Colonic mucosa (tissue), 4 donors: ENCODE measurements around the gene CHCHD5. TPM values are rescaled to one million over a fixed set of nuclear protein-coding genes. Genes with fewer than 3 reads are reported as not detected.

Experiments used
- DNase-seq: peaks from one replicate; pipeline ENCODE4 v3.0.0-alpha.2; 2020
- H3K27ac ChIP-seq: fragments of 200-600 bp; one replicate; pipeline ENCODE4 v1.8.0; 2021
- H3K27me3 ChIP-seq: fragments of 200-600 bp; one replicate; pipeline ENCODE4 v1.8.0; 2021
- H3K36me3 ChIP-seq: fragments of 200-600 bp; one replicate; pipeline ENCODE4 v1.8.0; 2021
- H3K4me1 ChIP-seq: fragments of 200-600 bp; one replicate; pipeline ENCODE4 v1.8.0; 2021; ENCODE audit warnings: mild to moderate bottlenecking
- H3K4me3 ChIP-seq: fragments of 200-600 bp; one replicate; pipeline ENCODE4 v1.8.0; 2021
- H3K9ac ChIP-seq, 2 donors: one replicate each; pipeline ENCODE4 v1.7.0; 2013; ENCODE audit warnings: control low read depth in 2 of 2, low read depth in 2 of 2, low read length in 2 of 2
- H3K9me3 ChIP-seq: fragments of 200-600 bp; one replicate; pipeline ENCODE4 v1.8.0; 2021
- intact Hi-C: fragments of 100-400 bp; cut with DNase I; formaldehyde crosslinking; loops from one replicate; pipeline ENCODE4 v1.14.1; 2022
- total RNA-seq, 2 donors: library from RNA; stranded (reverse); fragmentation: NEBNext Ultra II Directional in 1 of 2; extraction: Animal tissue kit (Norgen Biotek cat#: 25700) in 1 of 2; gene quantifications; one replicate each; pipeline ENCODE4 v1.2.1, GENCODE V29; 2021
- TF ChIP-seq, protein P1 (sequence below): fragments of 200-600 bp; IDR thresholded peaks from one replicate; pipeline ENCODE4 v1.8.0; 2022; ENCODE audit warnings: antibody characterized with exemption, mild to moderate bottlenecking
- donor health status: healthy.
- donor health status: DM: no; HTN: no; CAD: no.
- donor health status: DM: no; HTN: no; CAD: no.

The CHCHD5 gene
- total RNA-seq, 2 donors from 2014 or later: 27.0 to 39.5 TPM

DNA sequence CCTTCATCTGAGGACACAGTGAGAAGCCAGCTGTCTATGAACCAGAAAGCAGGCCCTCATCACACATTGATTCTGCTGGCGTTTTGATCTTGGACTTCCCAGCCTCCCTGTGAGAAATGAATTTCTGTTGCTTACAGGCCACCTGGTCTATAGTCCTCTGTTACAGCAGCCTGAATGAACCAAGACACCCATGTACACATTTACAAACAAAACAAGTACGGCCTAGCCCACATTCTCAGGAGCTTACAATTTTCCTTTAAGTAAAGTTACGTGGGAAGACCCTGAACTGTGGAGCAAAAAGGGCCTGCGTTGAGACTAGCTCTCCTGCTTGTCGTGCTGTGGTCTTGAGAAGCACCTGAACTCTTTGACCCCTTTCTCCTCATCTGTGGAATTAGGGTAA, 49.3 kb downstream of the CHCHD5 start:
- intact Hi-C loops: no loop called here
- TF ChIP-seq, protein P1, sequence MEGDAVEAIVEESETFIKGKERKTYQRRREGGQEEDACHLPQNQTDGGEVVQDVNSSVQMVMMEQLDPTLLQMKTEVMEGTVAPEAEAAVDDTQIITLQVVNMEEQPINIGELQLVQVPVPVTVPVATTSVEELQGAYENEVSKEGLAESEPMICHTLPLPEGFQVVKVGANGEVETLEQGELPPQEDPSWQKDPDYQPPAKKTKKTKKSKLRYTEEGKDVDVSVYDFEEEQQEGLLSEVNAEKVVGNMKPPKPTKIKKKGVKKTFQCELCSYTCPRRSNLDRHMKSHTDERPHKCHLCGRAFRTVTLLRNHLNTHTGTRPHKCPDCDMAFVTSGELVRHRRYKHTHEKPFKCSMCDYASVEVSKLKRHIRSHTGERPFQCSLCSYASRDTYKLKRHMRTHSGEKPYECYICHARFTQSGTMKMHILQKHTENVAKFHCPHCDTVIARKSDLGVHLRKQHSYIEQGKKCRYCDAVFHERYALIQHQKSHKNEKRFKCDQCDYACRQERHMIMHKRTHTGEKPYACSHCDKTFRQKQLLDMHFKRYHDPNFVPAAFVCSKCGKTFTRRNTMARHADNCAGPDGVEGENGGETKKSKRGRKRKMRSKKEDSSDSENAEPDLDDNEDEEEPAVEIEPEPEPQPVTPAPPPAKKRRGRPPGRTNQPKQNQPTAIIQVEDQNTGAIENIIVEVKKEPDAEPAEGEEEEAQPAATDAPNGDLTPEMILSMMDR: no peak
- DNase-seq: no peak
- Histone ChIP-seq H3K36me3 (no peaks in the 10 kb centered on the region), H3K27ac (no peak overlapping the region), H3K9ac (no peak overlapping the region), H3K9me3 (no peaks in the 10 kb centered on the region), H3K4me3 (no peak overlapping the region), H3K27me3 (no peaks in the 10 kb centered on the region), H3K4me1 (no peaks in the 10 kb centered on the region)

DNA sequence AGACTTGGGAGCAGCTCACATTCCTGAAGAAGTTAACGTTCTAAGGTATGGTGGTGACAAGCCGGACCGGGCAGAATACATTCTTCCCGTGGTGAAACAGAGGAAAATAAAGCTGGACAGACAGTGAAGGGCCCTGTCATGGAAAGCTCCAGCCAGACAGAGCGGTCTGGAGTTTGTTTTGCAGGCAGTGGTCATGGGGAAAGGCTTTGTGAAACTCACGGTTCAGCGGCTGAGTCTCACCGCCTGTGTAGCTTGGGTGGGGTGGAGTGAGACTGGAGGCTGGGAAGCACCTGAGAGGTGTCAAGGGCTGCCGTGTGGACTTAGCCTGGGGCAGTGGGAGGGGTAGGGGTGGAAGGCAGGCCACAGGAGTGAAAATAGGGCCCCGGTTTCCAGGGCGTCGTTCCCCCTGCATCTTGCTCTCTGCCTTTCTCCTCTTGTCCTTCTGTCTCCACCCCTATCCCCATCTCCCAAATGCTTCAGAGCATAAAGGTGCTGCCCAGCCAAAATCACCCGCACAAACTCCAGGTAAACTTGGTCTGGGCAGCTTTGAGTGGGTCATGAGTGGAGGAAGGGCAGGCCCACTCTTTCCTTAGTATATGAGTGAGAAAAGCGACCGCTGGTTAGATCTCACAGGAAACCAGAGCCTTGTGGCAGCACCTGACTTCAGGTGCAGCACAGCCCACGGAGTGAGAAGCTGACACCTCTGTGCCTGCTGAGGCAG, 49.9 kb downstream of the CHCHD5 start:
- H3K27ac ChIP-seq: no peak overlapping the region
- intact Hi-C loops: no loop called here
- H3K9ac ChIP-seq: no peak overlapping the region
- no peaks in the 10 kb centered on the region for H3K9me3 ChIP-seq
- H3K4me3 ChIP-seq: no peak overlapping the region
- no peaks in the 10 kb centered on the region for H3K27me3 ChIP-seq
- H3K4me1 ChIP-seq: no peaks in the 10 kb centered on the region
- TF ChIP-seq, protein P1: no peak
- no peak for DNase-seq
- no peaks in the 10 kb centered on the region for H3K36me3 ChIP-seq

DNA sequence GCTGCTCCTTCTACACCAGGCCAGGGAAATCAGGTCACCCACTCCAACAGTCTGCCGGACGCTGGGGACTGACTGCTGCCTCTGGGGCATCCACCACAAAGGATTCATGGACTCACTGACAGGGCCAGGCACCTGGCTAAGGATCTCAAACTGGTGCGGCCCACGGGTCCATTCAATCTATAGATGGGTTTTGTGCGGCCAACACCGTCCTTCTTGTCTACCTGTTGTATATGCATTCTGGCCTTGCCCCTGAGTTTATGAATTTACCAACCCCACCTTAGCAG, 50.4 kb downstream of the CHCHD5 start:
- H3K27me3 ChIP-seq: no peaks in the 10 kb centered on the region
- no peak overlapping the region for H3K27ac ChIP-seq
- H3K4me1 ChIP-seq: no peaks in the 10 kb centered on the region
- H3K9me3 ChIP-seq: no peaks in the 10 kb centered on the region
- no peak overlapping the region for H3K9ac ChIP-seq
- no peak overlapping the region for H3K4me3 ChIP-seq
- no peaks in the 10 kb centered on the region for H3K36me3 ChIP-seq
- TF ChIP-seq, protein P1: no peak
- intact Hi-C loops: no loop called here
- DNase-seq: no peak

DNA sequence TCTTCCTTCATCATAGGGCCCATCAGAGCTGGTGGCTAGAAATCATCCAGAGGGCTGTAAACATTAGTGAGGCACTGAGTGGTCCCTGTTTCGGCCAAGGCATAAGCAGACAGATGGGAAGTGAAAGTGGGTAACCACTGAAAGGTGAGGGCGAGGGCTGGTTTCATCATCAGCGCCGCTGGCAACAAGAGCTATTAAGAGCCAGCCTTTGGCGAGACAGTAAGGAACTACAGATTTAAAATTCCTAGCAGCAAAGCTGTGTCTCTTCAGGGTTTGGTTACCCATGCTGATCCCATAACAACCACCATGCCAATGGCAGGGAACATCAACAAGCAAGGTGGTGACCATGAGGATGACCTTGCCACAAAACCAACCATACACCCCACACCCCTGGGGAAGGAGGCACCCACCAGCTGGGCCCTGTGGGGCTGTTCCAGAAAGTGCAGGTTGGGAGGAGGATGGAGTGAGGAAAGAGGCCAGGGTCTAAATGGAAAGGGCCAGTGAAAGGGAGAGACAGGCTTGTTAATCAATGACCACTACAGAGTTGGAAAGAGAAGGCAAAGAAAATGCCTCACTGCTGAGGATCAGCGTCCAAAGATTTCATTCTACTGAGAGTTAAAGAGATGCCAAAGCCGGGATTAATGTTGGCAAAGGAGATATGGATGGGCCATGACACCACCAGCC, 52.3 kb downstream of the CHCHD5 start:
- intact Hi-C loops: no loop called here
- Histone ChIP-seq H3K27me3 (no peaks in the 10 kb centered on the region), H3K9ac (no peak overlapping the region), H3K27ac (no peak overlapping the region), H3K36me3 (no peaks in the 10 kb centered on the region), H3K4me1 (peaks cover 1% of the 10 kb centered on the region), H3K9me3 (no peaks in the 10 kb centered on the region), H3K4me3 (no peak overlapping the region)
- TF ChIP-seq, protein P1: no peak
- DNase-seq: no peak

DNA sequence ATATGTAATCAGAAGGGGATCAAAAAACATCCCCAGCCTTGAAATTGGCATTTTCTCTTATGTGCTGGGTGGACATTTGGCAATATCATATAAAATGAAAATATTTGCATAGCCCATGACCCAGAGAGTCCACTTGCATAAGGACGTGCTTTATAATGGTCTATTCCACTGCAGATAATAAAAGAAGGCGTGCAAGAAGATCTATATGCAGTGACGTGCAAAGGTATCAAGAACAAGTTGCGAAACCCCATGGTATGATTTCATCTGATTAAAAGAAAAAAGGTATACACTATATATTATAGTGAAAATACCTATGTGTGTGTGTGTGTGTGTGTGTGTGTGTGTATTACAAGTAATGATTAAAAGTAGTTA, 52.9 kb downstream of the CHCHD5 start:
- H3K27ac ChIP-seq: no peak overlapping the region

More for the DNA sequence above, 52.9 kb downstream of the CHCHD5 start:
- intact Hi-C loops: no loop called here
- Histone ChIP-seq H3K4me1 (peaks cover 6% of the 10 kb centered on the region), H3K27me3 (no peaks in the 10 kb centered on the region), H3K36me3 (no peaks in the 10 kb centered on the region), H3K4me3 (no peak overlapping the region), H3K9ac (no peak overlapping the region), H3K9me3 (no peaks in the 10 kb centered on the region)
- no peak for DNase-seq
- TF ChIP-seq, protein P1: no peak

Other genes starting within 250 kb of the CHCHD5 start
- gene RGPD8, start 151.0 kb upstream of the CHCHD5 start, total RNA-seq: 10 to 100 TPM in 1 of 2 donors, 1 to 10 TPM in 1; 8.6 to 11.7 TPM
- gene TTL, start 102.5 kb upstream of the CHCHD5 start, total RNA-seq: 10 to 100 TPM; 16.9 to 17.5 TPM
- 10 to 100 TPM; 13.5 to 29.6 TPM for gene POLR1B, start 42.1 kb upstream of the CHCHD5 start, total RNA-seq
- gene SLC20A1, start 61.3 kb downstream of the CHCHD5 start, total RNA-seq: 100 to 1,000 TPM in 1 of 2 donors, 10 to 100 TPM in 1; 50.9 to 119 TPM
- gene NT5DC4, start 136.4 kb downstream of the CHCHD5 start, total RNA-seq: not detected
- 10 to 100 TPM in 1 of 2 donors, 1 to 10 TPM in 1; 6.4 to 13.5 TPM for gene CKAP2L, start 180.0 kb downstream of the CHCHD5 start, total RNA-seq
- under 1 TPM in 1 of 2 donors, not detected in 1; 0.45 TPM for gene IL1A, start 199.9 kb downstream of the CHCHD5 start, total RNA-seq